NCI-H345 treated with DMSO at 0.1 percent for 48 hours (cell line): Measurements from ENCODE around the gene TCF12.

Experiments used
- DNase-seq: peaks from one replicate; lab custom pipeline; 2025; ENCODE audit not compliant: unreplicated experiment; lab: John Stamatoyannopoulos, UW

TCF12 gene

DNA sequence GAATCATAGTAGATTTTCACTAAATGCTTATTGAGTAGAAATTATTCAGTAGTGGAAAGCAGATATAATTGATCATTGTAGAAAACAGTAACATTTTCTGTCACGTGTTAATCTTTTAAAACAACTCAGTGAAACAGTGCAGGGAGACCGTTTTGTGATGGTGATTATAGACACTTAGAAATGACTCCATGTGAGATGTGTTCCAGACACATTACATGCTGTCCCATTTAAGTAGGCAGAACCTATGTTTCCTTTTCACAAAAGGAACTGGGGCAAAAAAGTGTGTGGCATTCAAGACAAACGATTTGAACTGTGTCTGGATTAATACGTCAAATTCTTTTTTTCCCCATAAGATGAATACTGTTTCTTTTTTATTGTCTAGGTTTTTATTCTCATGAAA, 126.5 kb downstream of the TCF12 start:
- no peak for DNase-seq

DNA sequence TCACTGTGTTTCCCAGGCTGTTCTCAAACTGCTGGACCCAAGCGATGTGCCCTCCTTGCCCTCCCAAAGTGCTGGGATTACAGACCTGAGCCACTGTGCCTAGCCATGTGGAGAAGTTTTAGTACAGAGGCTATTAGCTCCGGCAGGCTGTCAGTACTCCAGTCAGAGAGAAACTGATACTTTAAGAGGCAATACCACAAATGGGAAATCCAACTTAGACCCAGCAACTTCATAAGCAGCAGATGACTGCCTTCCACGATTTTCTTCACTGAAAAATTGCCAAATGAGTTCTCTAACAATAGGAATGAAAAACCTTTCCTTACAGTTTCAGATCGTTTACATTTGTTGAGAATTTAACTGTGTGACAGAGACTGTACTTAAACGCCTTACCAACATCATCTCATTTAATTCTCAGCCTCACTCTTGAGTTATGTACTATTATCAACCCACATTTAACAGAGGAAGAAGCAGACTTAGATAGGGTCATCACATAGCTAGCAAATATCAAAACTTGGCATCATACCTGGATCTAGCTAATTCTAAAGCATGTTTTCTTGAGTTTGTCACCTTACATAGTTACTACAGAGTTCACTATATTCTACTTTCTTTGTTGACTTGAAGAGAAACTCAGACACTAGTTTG, 127.4 kb downstream of the TCF12 start:
- DNase-seq: no peak

DNA sequence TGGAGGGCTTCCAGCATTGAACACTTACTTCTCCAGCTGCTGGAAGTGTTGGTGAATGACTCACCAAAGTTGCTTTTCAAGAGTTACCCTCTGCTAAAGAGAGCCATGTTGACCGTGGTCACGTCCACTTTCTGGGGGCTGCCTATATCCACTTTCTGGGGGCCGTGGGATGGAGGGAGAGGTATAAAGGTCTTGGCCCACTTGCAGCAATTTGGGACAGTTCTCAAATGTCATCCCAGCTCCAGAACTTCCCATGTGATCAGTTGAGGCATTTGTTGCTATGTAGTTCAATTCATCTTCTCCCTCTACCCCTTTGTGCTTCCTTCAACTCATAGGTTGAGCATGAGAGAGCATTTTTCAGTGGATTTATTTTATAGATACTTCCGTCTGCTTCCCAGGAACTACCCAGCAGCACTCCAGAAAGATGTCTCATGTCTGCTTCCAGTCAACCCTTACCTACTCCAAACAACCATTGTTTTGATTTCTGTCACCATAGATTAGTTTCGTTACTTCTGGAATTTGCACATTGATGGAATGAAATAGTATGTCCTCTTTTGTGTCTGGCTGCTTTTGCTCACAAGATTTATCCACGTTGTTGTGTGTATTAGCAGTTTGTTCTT, 130.6 kb downstream of the TCF12 start:
- no peak for DNase-seq

DNA sequence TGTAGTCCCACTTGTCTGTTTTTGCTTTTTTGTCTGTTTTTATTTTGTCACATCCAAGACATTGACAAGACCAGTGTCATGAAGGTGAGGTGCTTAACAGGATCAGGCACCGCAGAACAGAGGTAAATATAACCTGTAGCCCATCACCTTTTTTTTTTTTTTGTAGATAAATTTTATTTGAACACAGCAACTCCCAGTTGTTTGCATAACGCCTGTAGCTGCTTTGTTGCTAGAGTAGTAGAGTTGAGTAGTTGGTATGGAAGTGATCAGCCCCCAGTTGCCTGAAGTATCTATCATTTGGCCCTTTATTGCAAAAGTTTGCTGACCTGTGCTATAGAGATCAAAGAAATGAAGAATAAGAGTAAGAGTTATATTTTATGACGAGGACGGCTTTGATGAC, 135.0 kb downstream of the TCF12 start:
- no peak for DNase-seq

DNA sequence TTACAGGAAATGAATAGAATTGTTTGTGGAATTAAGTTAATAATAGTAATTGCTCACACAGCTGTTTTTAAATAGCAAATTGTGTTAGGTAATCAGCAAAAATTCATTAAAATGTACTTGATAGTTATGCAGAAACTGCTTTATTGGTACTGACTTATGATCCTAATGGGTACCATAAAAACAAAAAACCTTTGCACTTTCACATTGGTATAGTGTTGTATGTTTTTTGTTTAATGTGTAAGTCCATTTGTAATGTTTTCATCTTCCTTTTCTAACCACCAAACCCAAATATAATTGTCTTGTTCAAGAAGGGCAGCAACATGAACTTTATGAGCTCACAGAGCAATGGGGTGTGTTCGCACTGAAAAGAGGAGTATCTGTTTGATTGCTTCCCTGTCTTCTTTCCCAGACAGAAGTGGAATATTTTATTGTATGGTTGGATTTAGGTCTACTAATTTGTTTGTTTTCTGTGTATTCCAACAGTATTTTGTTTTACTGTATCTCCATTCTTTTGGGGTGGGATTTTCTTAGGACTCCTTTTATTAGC, 135.8 kb downstream of the TCF12 start:
- DNase-seq: no peak

DNA sequence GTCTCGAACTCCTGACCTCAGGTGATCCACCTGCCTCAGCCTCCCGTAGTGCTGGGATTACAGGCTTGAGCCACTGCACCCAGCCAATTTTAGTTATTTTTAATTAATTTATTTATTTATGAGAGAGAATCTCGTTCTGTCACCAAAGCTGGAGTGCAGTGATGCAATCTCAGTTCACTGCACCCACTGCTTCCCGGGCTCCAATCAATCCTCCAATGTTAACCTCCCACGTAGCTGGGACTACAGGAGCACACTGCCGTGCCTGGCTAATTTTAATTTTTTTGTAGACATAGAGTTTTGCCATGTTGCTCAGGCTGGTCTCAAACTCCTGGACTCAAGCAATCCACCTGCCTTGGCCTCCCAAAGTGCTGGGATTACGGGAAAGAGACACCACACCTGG, 137.9 kb downstream of the TCF12 start:
- DNase-seq: no peak

DNA sequence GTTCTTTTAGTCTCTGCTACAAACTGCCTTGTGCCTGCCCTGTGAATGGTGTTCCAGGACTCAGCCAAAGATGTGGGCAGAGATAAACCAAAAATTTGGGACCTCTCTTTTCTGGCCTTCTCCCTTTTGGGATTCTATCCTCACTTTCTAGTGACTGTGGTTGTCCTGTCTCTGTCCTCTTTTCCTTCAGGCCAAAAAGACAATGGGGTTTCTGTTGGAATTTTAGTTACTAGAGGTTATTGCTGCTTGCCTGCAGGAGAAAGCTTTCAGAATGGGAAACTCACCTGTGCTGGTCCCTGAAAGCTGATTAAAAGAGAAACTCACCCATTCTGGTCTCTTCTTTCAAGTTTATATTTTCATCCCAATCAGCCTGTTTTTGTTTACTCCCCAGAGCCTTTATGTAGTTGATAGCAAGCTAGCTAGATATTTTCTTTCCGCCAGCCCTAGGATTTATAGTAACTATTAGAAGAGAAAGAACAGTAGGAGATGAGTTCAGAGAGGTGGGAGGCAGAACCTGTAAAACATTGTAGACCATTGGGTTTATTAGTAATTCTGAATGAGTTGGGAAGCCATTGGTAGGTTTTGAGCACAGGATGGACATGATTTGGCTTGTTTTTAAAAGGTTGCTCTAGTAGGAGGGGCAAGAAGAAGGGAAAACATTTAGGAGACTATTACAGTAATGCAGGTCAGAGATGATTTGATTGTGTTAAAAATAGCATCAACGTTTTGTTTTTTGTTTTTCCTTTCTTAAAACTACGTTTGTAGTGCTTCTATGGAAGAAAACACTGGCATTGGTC, 138.9 kb downstream of the TCF12 start:
- no peak for DNase-seq

DNA sequence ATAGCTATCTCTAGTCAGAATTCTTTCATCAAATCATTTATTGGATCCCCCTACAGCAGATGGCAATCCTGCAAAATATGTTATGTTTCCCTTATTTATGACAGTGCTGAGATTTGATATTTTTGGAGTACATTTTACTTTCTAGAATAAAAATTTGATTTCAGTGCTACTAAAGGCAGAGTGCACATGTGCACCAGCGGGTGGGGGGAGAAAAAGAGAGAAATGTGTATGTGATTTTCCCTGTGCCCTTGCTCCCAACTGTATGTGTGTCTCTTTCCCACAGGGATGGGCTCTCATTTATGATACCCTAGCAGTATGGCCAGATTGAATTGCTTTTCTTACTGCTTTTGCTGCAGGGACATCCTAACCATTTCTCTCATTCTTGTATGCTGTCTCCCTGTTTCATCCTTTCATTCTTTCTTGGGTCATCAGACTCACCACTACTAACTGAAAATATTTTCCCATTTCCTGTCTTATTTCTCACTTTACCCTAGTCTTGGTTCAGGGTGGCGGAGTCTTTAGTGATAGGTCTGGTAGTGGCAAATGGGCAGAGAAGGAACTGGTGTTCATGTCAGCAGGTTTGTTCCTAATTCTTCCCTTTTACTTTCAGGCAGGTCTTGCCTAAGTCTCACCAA, 140.7 kb downstream of the TCF12 start:
- no peak for DNase-seq

DNA sequence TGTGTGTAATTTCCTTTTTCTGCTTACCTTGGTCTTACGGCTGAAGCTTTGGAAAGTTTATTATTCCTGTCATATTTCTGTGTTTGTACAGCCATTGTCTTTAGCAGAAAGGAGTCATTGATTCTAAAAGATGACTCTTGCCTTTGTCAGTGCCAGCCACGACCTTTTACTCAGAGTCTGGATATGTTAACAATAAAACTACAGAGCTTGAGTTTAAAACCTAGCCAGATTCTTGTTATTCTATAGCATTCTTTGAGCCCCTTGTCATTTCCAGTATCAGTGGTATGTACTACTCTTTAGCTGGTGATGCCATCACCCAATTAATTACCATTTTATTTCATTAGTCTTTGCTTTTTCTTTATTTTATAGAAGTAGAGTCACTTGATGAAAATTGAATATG, 142.4 kb downstream of the TCF12 start:
- DNase-seq: no peak

DNA sequence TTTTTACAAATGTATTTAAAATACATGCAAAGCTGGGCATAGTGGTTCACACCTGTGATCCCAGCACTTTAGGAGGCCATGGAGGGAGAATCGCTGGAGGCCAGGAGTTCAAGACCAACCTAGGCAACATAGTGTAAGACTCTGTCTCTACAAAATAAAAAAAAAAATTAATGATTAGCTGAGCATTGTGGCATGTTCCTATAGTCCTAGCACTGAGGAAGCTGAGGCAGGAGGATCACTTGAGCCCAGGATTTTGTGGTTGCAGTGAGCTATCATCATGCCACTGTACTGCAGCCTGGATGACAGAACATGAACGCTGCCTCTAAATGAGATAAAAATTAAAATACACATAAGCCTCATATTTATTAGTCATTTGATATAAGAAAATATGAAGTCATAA, 142.8 kb downstream of the TCF12 start:
- DNase-seq: no peak

DNA sequence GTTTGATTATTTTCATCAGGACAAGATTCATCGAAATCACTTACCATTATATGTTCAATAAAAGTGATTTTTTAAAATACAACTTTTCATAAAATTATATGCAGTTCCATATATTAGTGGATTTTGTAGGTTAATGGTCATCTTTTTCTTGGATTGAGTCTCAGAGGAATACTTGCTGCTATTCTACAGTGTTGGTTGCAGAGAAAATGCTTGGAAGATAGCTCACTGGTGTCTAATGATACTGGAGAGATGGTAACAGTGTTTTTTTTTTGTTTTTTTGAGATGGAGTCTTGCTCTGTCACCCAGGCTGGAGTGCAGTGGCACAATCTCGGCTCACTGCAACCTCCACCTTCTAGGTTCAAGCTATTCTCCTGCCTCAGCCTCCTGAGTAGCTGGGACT, 143.3 kb downstream of the TCF12 start:
- DNase-seq: no peak

DNA sequence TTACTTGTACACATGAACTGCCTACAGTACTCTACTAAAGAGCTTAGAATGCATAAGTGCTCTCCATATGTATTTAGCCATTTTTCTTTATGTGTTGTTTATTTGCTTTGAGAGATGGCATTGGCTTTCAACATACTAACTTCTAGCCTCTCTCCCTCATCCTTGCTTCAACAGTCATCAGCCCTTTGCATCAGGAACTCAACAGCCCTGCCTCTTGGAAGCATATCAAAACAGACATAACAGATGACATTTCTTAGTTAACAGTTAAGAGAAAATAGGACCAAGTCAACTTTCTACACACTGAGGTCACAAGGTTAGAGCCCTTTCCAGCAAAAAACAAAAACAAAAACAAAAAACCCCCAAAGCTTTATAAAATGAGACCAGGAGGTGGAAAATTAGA, 145.6 kb downstream of the TCF12 start:
- DNase-seq: no peak

DNA sequence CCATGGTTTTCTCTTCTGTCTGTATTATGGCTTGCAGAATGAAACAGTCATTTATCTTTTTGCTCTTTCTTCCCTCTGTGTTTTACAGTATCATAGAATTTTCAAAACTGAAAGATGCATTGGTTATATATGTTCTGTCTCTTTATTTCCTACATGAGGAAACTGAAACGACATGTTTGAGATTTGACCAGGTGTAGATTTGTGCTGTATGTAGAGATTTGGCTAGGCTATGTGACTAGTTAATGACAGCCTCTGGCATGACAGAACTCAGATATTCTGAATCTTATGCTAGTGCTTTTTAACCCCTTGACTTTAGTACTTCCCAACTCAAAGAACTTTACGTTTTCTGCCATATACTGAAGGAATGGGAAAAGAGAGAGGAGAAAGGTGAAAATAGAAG, 151.0 kb downstream of the TCF12 start:
- no peak for DNase-seq

DNA sequence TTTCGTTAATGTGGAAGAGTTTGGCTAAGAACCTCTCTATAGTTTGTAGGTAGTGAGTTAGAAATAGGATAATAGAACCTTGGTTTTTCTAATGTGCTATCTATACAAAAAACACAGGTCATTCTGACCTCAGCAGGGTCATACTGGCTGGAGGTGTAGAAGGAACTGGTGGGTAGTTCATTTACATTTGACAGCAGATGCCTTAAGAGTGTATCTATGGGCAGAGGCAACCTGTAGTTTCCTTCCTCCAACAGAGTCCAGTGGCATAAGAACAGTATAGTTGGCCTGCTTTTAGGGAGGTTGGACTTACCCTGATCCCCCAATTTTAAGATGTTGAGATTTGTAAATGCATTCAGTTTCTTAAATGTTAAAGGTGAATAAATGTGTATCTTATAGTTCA, 152.2 kb downstream of the TCF12 start:
- no peak for DNase-seq

DNA sequence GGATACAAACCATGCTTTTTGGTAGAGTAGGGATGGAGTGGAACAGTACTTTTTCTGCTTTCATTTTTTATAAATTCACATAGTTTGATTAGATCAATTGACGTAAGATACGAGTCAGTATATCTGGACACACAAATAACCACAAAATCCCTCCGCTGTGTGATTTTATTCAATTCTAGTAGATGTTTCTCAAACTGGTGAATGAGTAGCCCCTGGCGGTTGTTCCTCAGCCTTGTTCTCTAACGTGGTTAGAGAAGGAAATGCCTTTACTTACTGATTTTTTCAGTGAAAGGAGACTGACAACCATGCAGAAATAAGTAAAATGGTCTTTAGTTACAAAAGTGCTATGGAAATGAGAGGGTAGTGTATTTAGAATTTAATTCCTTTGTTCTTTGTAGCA, 161.0 kb downstream of the TCF12 start:
- no peak for DNase-seq

DNA sequence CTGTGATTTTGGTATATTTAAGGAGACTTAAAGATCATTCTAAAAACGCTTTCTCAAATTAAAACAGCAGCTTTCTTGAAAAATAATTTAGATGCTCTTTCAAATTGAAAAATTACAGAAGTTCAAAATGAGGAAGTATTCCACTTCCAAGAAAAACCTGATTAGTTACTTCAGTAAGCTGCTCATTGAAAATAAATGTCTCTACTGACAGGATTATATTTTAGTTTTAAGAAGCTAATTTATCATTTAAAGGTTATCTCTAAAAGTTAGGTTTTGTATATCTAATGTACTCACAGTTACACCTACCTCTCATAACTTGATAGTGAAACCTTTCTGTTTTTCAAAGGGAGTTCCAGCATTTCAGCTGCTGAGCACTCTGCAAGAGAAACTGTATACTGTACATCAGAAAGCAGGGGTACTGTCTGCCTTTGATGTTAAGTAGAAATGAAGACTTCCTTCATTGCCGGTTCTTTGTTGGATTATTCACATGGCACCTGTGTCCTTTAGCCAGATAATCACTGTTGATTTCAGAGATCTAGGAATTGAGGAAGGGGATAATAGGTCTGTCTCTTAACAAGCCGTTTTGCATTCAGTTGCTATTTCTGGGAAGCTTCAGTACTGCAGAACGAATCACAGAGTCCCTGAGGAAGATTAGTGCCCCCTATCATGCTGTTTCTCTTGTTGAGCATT, 161.6 kb downstream of the TCF12 start:
- no peak for DNase-seq

DNA sequence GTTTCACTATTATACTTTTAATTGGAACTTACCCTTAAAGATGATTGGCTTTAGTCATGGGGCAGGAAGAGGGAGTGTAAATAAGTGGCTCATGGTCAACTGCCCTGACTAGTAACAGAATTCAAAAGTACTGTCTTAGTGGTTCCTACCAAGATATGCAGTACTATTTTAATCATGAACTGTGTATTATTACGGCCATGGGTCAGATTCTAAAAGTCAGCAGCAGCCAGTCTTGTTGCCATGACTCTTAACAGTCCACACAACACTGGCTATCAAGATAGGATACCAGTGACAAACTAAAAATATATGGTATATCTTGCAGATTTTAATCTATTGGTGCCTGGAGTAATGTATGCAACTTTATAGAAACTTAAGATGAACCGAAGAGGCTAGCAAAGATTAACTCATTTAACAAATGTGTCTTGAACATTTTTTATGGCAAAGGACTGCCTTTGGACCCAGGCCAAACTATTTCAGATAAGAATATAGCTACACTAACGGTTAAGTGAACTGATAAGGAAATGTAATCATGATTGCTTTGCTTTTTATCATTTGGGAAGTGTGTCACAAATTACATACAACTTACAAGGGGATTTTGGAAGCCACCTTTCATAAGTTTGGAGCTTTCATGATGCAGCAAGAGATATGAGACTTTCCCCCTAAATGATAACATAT, 163.7 kb downstream of the TCF12 start:
- no peak for DNase-seq

DNA sequence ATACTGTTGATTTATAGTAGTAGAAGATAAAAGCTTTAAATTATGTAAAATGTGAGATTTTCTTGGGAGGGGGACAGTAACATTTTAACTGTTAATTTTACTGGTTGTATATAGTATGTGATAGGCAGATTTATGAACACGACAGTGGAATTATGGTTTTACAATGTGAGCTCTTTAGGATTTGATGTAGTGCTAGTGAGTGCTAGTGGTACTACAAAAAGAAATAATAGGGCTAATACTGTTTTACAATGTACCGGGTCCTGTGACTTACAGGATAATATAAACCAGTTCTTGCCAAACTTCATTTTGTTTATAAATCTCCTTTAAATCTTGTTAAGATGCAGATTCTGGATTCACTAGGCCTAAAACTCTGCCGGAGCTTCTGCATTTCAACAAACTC, 165.7 kb downstream of the TCF12 start:
- DNase-seq: no peak

DNA sequence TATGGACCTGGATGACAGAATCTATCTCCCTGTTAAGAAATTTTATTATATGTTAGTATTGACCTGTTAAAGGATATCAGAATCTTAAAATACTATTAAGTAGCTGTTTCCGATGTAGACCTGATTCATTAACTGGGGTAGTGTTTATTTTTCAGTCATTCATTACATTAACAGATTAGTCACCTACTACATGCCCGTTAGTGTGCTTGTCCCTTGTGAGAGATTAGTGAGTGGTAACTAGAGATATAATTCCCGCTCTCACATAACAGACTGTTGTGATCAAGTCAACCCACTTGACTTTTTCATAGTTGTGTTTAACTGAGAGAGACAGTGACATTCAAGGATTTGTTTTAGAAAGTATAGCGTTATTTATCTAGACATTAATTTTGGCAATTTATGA, 166.8 kb downstream of the TCF12 start:
- no peak for DNase-seq

DNA sequence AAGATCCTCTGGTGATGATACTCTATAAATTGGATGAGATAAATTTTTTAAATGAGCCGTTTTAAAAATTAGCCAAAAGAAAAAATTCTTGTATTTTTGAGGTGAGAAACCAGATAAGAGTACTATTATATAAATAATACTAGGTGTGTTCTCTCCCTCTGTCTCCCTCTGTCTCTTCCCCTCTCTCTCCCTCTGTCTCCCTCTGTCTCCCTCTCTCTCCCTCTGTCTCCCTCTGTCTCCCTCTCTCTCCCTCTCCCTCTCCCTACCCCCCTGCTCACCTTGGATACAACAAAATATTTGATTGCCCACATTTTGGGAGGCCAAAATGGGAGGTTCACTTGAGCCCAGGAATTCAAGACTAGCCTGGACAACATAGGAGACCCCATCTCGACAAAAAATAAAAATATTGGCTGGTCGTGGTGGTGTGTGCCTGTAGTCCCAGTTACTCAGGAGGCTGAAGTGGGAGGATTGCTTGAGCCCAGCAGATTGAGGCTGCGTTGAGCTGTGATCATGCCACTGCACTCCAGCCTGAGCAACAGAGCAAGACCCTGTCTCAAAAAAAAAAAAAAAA, 168.5 kb downstream of the TCF12 start:
- no peak for DNase-seq
